ENCODE measurements around the gene DNASE1L2.

Gene DNASE1L2

GRCh38 chr16:2226245-2226793 lies 9.9 kb upstream of the DNASE1L2 start:
- DNase-seq (ENCODE audit: low spot score), result no peak

- no peak for DNase-seq (ENCODE audit: low spot score)
These were observed 9.3 kb upstream of the DNASE1L2 start for GRCh38 chr16:2226918-2227317.

GRCh38 chr16:2228161-2228824 lies 8.0 kb upstream of the DNASE1L2 start:
- no peak for DNase-seq (ENCODE audit: low spot score)

- no peak for DNase-seq (ENCODE audit: low spot score)
These were observed 7.2 kb upstream of the DNASE1L2 start for GRCh38 chr16:2229091-2229490.

- DNase-seq (ENCODE audit: low spot score), result no peak
These were observed 6.5 kb upstream of the DNASE1L2 start for GRCh38 chr16:2229632-2230250.

GRCh38 chr16:2230376-2230775 lies 5.9 kb upstream of the DNASE1L2 start:
- DNase-seq (ENCODE audit: low spot score), result no peak

- DNase-seq (ENCODE audit: low spot score), result no peak
These were observed 5.0 kb upstream of the DNASE1L2 start for GRCh38 chr16:2231016-2231931.

- DNase-seq (ENCODE audit: low spot score), result no peak
These were observed 3.9 kb upstream of the DNASE1L2 start for GRCh38 chr16:2232094-2232990.

GRCh38 chr16:2233046-2233775 lies 3.0 kb upstream of the DNASE1L2 start:
- DNase-seq (ENCODE audit: low spot score), result no peak

GRCh38 chr16:2233872-2234812 lies 2.1 kb upstream of the DNASE1L2 start:
- no peak for DNase-seq (ENCODE audit: low spot score)

GRCh38 chr16:2234813-2235170 lies 1.5 kb upstream of the DNASE1L2 start:
- DNase-seq (ENCODE audit: low spot score), result no peak

- DNase-seq (ENCODE audit: low spot score), result no peak
These were observed 1.0 kb upstream of the DNASE1L2 start for GRCh38 chr16:2235234-2235651.

- no peak for DNase-seq (ENCODE audit: low spot score)
These were observed 428 bp upstream of the DNASE1L2 start for GRCh38 chr16:2235695-2236336.

GRCh38 chr16:2237102-2237482 lies 848 bp downstream of the DNASE1L2 start:
- no peak for DNase-seq (ENCODE audit: low spot score)

- DNase-seq (ENCODE audit: low spot score), result no peak
These were observed 1.4 kb downstream of the DNASE1L2 start for GRCh38 chr16:2237493-2238149.

GRCh38 chr16:2238150-2238837 lies 2.0 kb downstream of the DNASE1L2 start:
- no peak for DNase-seq (ENCODE audit: low spot score)

GRCh38 chr16:2238838-2239675 lies 2.8 kb downstream of the DNASE1L2 start:
- no peak for DNase-seq (ENCODE audit: low spot score)
